ENCODE data around the gene TRAPPC2.
A peak's percentile ranks its signal among the peaks of the same experiment; 100 is the strongest.
"Not testable (repeated sequence)": the region's sequence is repeated elsewhere in the genome, so short reads cannot be mapped to it uniquely, and the experiment has no call there.

TRAPPC2 gene

GRCh38 chrX:13742397-13743176 is 8.2 kb upstream of the TRAPPC2 start:
- no peak for DNase-seq

GRCh38 chrX:13741695-13742094 is 7.3 kb upstream of the TRAPPC2 start:
- no peak for DNase-seq

GRCh38 chrX:13733506-13733905 is 914 bp downstream of the TRAPPC2 start:
- DNase-seq = no peak

- DNase-seq = no peak
Observed at GRCh38 chrX:13732246-13733067, 2.0 kb downstream of the TRAPPC2 start.

GRCh38 chrX:13730523-13730922 is 3.9 kb downstream of the TRAPPC2 start:
- DNase-seq = not testable (repeated sequence)

GRCh38 chrX:13726583-13726982 is 7.8 kb downstream of the TRAPPC2 start:
- not testable (repeated sequence) for DNase-seq

GRCh38 chrX:13724878-13725277 is 9.5 kb downstream of the TRAPPC2 start:
- DNase-seq = not testable (repeated sequence)

GRCh38 chrX:13721819-13722519 is 12.5 kb downstream of the TRAPPC2 start:
- DNase-seq = peak; percentile 19

- peak; percentile 42 for DNase-seq
Observed at GRCh38 chrX:13721371-13721770, 13.0 kb downstream of the TRAPPC2 start.

- DNase-seq = no peak
Observed at GRCh38 chrX:13719192-13719856, 15.1 kb downstream of the TRAPPC2 start.

GRCh38 chrX:13717700-13718472 is 16.5 kb downstream of the TRAPPC2 start:
- no peak for DNase-seq

GRCh38 chrX:13716905-13717304 is 17.5 kb downstream of the TRAPPC2 start:
- no peak for DNase-seq

GRCh38 chrX:13716455-13716854 is 18.0 kb downstream of the TRAPPC2 start:
- no peak for DNase-seq

- DNase-seq = no peak
Observed at GRCh38 chrX:13711141-13711540, 23.3 kb downstream of the TRAPPC2 start.

GRCh38 chrX:13703589-13703988 is 30.8 kb downstream of the TRAPPC2 start:
- DNase-seq = no peak

- DNase-seq = no peak
Observed at GRCh38 chrX:13703135-13703534, 31.3 kb downstream of the TRAPPC2 start.

- no peak for DNase-seq
Observed at GRCh38 chrX:13702111-13702789, 32.2 kb downstream of the TRAPPC2 start.

- DNase-seq = no peak
Observed at GRCh38 chrX:13700380-13700779, 34.0 kb downstream of the TRAPPC2 start.

- no peak for DNase-seq
Observed at GRCh38 chrX:13699183-13699826, 35.1 kb downstream of the TRAPPC2 start.

GRCh38 chrX:13698432-13698831 is 36.0 kb downstream of the TRAPPC2 start:
- no peak for DNase-seq

GRCh38 chrX:13697976-13698375 is 36.4 kb downstream of the TRAPPC2 start:
- DNase-seq = no peak
